Gastrocnemius medialis (tissue), 4 donors: Measurements from ENCODE around the gene PARS2.

ENCODE experiments used
- POLR2A ChIP-seq, 2 donors: fragments of 450-650 bp; IDR thresholded peaks; one replicate each; pipeline ENCODE4 v1.6.1; 2017; ENCODE audit warnings: antibody characterized with exemption in 2 of 2, mild to moderate bottlenecking in 2 of 2, moderate library complexity in 2 of 2
- TF ChIP-seq, protein P1 (sequence below), 5 experiments: fragments of 450-650 bp in 3 of 5; fragments of 200-600 bp in 2 of 5; sonication (generic) in 2 of 5; IDR thresholded peaks in 4 of 5; conservative IDR thresholded peaks in 1 of 5; 1 replicate in 4 of 5; 2 replicates in 1 of 5; pipeline ENCODE4 v1.5.1; 2016 to 2019; ENCODE audit warnings: antibody characterized with exemption in 5 of 5, mild to moderate bottlenecking in 3 of 5, moderate library complexity in 3 of 5

DNA sequence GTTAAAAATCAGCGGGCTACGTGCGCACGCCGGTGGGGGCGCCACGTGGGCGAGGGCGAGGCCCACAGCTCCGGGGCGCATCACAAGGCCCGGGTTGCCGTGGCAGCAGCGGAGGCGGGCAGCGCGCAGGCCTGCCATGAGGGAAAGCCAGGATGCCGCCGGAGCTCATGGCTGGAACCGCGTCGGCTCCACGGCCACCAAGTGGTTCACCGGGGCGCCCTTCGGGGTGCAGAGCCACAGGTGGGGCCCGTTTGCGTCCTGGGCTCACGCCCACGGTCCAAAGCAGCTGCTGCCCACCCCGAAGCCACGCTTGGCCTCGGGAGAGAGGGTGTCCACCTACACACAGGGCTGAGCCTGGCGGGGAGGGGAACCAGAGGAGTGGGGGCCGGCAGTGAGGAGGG is 41.7 kb upstream of the PARS2 start:
- TF ChIP-seq, protein P1, sequence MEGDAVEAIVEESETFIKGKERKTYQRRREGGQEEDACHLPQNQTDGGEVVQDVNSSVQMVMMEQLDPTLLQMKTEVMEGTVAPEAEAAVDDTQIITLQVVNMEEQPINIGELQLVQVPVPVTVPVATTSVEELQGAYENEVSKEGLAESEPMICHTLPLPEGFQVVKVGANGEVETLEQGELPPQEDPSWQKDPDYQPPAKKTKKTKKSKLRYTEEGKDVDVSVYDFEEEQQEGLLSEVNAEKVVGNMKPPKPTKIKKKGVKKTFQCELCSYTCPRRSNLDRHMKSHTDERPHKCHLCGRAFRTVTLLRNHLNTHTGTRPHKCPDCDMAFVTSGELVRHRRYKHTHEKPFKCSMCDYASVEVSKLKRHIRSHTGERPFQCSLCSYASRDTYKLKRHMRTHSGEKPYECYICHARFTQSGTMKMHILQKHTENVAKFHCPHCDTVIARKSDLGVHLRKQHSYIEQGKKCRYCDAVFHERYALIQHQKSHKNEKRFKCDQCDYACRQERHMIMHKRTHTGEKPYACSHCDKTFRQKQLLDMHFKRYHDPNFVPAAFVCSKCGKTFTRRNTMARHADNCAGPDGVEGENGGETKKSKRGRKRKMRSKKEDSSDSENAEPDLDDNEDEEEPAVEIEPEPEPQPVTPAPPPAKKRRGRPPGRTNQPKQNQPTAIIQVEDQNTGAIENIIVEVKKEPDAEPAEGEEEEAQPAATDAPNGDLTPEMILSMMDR (IDR thresholded peaks at IDR 0.05 in 4 of 5, conservative IDR thresholded peaks at IDR 0.05 in 1 of 5), result no peak
- no peak for TF ChIP-seq POLR2A (IDR thresholded peaks at IDR 0.05)
